Superior temporal gyrus (tissue), 1 donor: Measurements from ENCODE around the gene NUCB2.
"Not testable (repeated sequence)": the region's sequence is repeated elsewhere in the genome, so short reads cannot be mapped to it uniquely, and the experiment has no call there.

ENCODE experiments used
- DNase-seq: peaks from one replicate; pipeline ENCODE4 v3.0.0-alpha.2; 2016; ENCODE audit errors: extremely low spot score

NUCB2 gene

GRCh38 chr11:17276236-17277023, at the start of gene NUCB2:
NUCB2 (plus strand) TSS chr11:17276739; CDS start chr11:17295324, 18,585 bp downstream.
- DNase-seq = peak; percentile 97

GRCh38 chr11:17228186-17228925, 48.2 kb upstream of the NUCB2 start:
- DNase-seq = not testable (repeated sequence)

- DNase-seq = no peak
Observed at GRCh38 chr11:17229481-17230152, 46.9 kb upstream of the NUCB2 start.

- no peak for DNase-seq
Observed at GRCh38 chr11:17230867-17231851, 45.4 kb upstream of the NUCB2 start.

- no peak for DNase-seq
Observed at GRCh38 chr11:17233101-17233500, 43.4 kb upstream of the NUCB2 start.

GRCh38 chr11:17238377-17238776, 38.2 kb upstream of the NUCB2 start:
- no peak for DNase-seq

GRCh38 chr11:17239927-17240326, 36.6 kb upstream of the NUCB2 start:
- DNase-seq = not testable (repeated sequence)

GRCh38 chr11:17240780-17241179, 35.8 kb upstream of the NUCB2 start:
- DNase-seq = no peak

- DNase-seq = not testable (repeated sequence)
Observed at GRCh38 chr11:17242954-17243353, 33.6 kb upstream of the NUCB2 start.

- DNase-seq = no peak
Observed at GRCh38 chr11:17244046-17244445, 32.5 kb upstream of the NUCB2 start.

- DNase-seq = no peak
Observed at GRCh38 chr11:17250561-17251350, 25.8 kb upstream of the NUCB2 start.

GRCh38 chr11:17252704-17253103, 23.8 kb upstream of the NUCB2 start:
- DNase-seq = no peak

- DNase-seq = no peak
Observed at GRCh38 chr11:17256512-17256911, 20.0 kb upstream of the NUCB2 start.

GRCh38 chr11:17257196-17257595, 19.3 kb upstream of the NUCB2 start:
- no peak for DNase-seq

- DNase-seq = no peak
Observed at GRCh38 chr11:17258670-17259069, 17.9 kb upstream of the NUCB2 start.

- DNase-seq = no peak
Observed at GRCh38 chr11:17259519-17259918, 17.0 kb upstream of the NUCB2 start.

GRCh38 chr11:17260020-17260419, 16.5 kb upstream of the NUCB2 start:
- DNase-seq = no peak

- no peak for DNase-seq
Observed at GRCh38 chr11:17263769-17264168, 12.8 kb upstream of the NUCB2 start.

- no peak for DNase-seq
Observed at GRCh38 chr11:17266781-17267180, 9.8 kb upstream of the NUCB2 start.

- no peak for DNase-seq
Observed at GRCh38 chr11:17267576-17267975, 9.0 kb upstream of the NUCB2 start.
